Activated CD4-positive, alpha-beta T cell treated with anti-CD3 and anti-CD28 coated beads, Interleukin-2, Interleukin-4, amounts not matched to agents 100 ng/mL and 50 ng/mL, durations not matched to agents 16 hours and 8 hours (primary cell): Measurements from ENCODE around the gene ZC3H13.

Experiments used
- DNase-seq: peaks from one replicate; pipeline ENCODE4 v3.0.0-alpha.2; 2020; ENCODE audit warnings: low spot score

Gene ZC3H13

GRCh38 chr13:46052319-46053161 lies at the start of gene ZC3H13:
TSS of gene ZC3H13 (minus strand) at chr13:46052746. CDS start at chr13:46045507, 7,239 bp downstream.
- peak; percentile 95 for DNase-seq

- DNase-seq: no peak
Observed at GRCh38 chr13:46102255-46102605, 49.7 kb upstream of the ZC3H13 start.

- DNase-seq: no peak
Observed at GRCh38 chr13:46101484-46102254, 49.1 kb upstream of the ZC3H13 start.

- no peak for DNase-seq
Observed at GRCh38 chr13:46101002-46101401, 48.5 kb upstream of the ZC3H13 start.

GRCh38 chr13:46100191-46100815 lies 47.8 kb upstream of the ZC3H13 start:
- DNase-seq: no peak

- no peak for DNase-seq
Observed at GRCh38 chr13:46097663-46098062, 45.1 kb upstream of the ZC3H13 start.

GRCh38 chr13:46097015-46097414 lies 44.5 kb upstream of the ZC3H13 start:
- no peak for DNase-seq

GRCh38 chr13:46094478-46094877 lies 41.9 kb upstream of the ZC3H13 start:
- no peak for DNase-seq

GRCh38 chr13:46088821-46089562 lies 36.4 kb upstream of the ZC3H13 start:
- DNase-seq: no peak

GRCh38 chr13:46087481-46087880 lies 34.9 kb upstream of the ZC3H13 start:
- DNase-seq: no peak

- DNase-seq: no peak
Observed at GRCh38 chr13:46086985-46087384, 34.4 kb upstream of the ZC3H13 start.

- no peak for DNase-seq
Observed at GRCh38 chr13:46086421-46086922, 33.9 kb upstream of the ZC3H13 start.

- DNase-seq: no peak
Observed at GRCh38 chr13:46085737-46086136, 33.2 kb upstream of the ZC3H13 start.

GRCh38 chr13:46082324-46082723 lies 29.8 kb upstream of the ZC3H13 start:
- DNase-seq: no peak

- DNase-seq: no peak
Observed at GRCh38 chr13:46079770-46080169, 27.2 kb upstream of the ZC3H13 start.

GRCh38 chr13:46077265-46077664 lies 24.7 kb upstream of the ZC3H13 start:
- no peak for DNase-seq

- no peak for DNase-seq
Observed at GRCh38 chr13:46076827-46077226, 24.3 kb upstream of the ZC3H13 start.

GRCh38 chr13:46075811-46076210 lies 23.3 kb upstream of the ZC3H13 start:
- no peak for DNase-seq

GRCh38 chr13:46071590-46072249 lies 19.2 kb upstream of the ZC3H13 start:
- DNase-seq: no peak

GRCh38 chr13:46063292-46063691 lies 10.7 kb upstream of the ZC3H13 start:
- no peak for DNase-seq

GRCh38 chr13:46062185-46062584 lies 9.6 kb upstream of the ZC3H13 start:
- no peak for DNase-seq
